ENCODE data around the gene NRP2. TPM values are rescaled to one million over a fixed set of nuclear protein-coding genes. Genes with fewer than 3 reads are reported as not detected.

NRP2 gene
- total and polyA plus RNA-seq, 4 donors, result 3.8 to 17.7 (median 12.2) TPM

DNA sequence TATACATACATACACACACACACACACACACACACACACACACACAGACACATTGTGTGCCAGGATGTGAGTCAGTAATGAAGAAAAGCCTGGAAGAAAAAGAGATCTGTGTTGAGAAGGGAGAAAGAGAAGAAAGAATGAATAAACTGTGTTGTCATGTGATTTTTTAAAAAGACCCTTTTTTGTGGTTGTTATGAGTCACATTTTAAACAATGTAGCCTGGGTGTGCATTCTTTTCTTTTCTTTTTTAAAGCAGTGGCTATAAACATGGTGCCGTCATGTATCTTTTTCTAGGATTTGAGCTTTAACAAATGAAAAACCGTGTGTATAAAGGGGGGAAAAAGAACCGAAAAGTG is 87.2 kb downstream of the NRP2 start:
- TF ChIP-seq, protein P1, sequence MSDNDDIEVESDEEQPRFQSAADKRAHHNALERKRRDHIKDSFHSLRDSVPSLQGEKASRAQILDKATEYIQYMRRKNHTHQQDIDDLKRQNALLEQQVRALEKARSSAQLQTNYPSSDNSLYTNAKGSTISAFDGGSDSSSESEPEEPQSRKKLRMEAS (IDR thresholded peaks at IDR 0.05), result no peak
- TF ChIP-seq, protein P2, sequence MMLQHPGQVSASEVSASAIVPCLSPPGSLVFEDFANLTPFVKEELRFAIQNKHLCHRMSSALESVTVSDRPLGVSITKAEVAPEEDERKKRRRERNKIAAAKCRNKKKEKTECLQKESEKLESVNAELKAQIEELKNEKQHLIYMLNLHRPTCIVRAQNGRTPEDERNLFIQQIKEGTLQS (IDR thresholded peaks at IDR 0.05), result no peak
- TF ChIP-seq, protein P3, sequence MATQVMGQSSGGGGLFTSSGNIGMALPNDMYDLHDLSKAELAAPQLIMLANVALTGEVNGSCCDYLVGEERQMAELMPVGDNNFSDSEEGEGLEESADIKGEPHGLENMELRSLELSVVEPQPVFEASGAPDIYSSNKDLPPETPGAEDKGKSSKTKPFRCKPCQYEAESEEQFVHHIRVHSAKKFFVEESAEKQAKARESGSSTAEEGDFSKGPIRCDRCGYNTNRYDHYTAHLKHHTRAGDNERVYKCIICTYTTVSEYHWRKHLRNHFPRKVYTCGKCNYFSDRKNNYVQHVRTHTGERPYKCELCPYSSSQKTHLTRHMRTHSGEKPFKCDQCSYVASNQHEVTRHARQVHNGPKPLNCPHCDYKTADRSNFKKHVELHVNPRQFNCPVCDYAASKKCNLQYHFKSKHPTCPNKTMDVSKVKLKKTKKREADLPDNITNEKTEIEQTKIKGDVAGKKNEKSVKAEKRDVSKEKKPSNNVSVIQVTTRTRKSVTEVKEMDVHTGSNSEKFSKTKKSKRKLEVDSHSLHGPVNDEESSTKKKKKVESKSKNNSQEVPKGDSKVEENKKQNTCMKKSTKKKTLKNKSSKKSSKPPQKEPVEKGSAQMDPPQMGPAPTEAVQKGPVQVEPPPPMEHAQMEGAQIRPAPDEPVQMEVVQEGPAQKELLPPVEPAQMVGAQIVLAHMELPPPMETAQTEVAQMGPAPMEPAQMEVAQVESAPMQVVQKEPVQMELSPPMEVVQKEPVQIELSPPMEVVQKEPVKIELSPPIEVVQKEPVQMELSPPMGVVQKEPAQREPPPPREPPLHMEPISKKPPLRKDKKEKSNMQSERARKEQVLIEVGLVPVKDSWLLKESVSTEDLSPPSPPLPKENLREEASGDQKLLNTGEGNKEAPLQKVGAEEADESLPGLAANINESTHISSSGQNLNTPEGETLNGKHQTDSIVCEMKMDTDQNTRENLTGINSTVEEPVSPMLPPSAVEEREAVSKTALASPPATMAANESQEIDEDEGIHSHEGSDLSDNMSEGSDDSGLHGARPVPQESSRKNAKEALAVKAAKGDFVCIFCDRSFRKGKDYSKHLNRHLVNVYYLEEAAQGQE (IDR thresholded peaks at IDR 0.05), result no peak
- no peak for TF ChIP-seq EGR1 (IDR thresholded peaks at IDR 0.05; ENCODE audit: low read depth in 2 of 2)
- no peak for TF ChIP-seq HNF4G (IDR thresholded peaks at IDR 0.05)
- TF ChIP-seq FOXA2 (IDR thresholded peaks at IDR 0.05), result no peak
- TF ChIP-seq, protein P4, sequence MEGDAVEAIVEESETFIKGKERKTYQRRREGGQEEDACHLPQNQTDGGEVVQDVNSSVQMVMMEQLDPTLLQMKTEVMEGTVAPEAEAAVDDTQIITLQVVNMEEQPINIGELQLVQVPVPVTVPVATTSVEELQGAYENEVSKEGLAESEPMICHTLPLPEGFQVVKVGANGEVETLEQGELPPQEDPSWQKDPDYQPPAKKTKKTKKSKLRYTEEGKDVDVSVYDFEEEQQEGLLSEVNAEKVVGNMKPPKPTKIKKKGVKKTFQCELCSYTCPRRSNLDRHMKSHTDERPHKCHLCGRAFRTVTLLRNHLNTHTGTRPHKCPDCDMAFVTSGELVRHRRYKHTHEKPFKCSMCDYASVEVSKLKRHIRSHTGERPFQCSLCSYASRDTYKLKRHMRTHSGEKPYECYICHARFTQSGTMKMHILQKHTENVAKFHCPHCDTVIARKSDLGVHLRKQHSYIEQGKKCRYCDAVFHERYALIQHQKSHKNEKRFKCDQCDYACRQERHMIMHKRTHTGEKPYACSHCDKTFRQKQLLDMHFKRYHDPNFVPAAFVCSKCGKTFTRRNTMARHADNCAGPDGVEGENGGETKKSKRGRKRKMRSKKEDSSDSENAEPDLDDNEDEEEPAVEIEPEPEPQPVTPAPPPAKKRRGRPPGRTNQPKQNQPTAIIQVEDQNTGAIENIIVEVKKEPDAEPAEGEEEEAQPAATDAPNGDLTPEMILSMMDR (IDR thresholded peaks at IDR 0.05; ENCODE audit: low read depth, low read length, missing input control), result no peak
- no peak for TF ChIP-seq GABPA (IDR thresholded peaks at IDR 0.05 in 1 of 2, conservative IDR thresholded peaks at IDR 0.05 in 1 of 2)
- TF ChIP-seq HNF4A (conservative IDR thresholded peaks at IDR 0.05), result no peak
- H3K4me1 ChIP-seq (ENCODE audit: control insufficient read depth in 4 of 4, insufficient read depth in 4 of 4, low read length in 3 of 4), result peaks cover 0 to 9% (median 0%) of the 10 kb centered on the region in 4 donors
- no peaks in the 10 kb centered on the region for H3K9me3 ChIP-seq (ENCODE audit: control insufficient read depth in 4 of 4, low read length in 3 of 4)
- no peak overlapping the region for H3K9ac ChIP-seq (ENCODE audit: low read depth in 1 of 2, low read length in 2 of 2)
- no peaks in the 10 kb centered on the region for H3K36me3 ChIP-seq (ENCODE audit: control insufficient read depth in 4 of 4, insufficient read depth in 3 of 4, low read depth in 1 of 4, low read length in 3 of 4)
- no peak overlapping the region for H3K4me3 ChIP-seq (ENCODE audit: low read depth in 1 of 3, low read length in 3 of 3)
- H3K27ac ChIP-seq (ENCODE audit: low read depth in 1 of 2, low read length in 2 of 2), result no peak overlapping the region
- 65% methylated on average over 3 of the region's 3 CpGs for WGBS
- peaks cover 0 to 3% (median 0%) of the 10 kb centered on the region in 4 donors for H3K27me3 ChIP-seq (ENCODE audit: control insufficient read depth in 4 of 4, insufficient read depth in 4 of 4, low read length in 3 of 4)
- DNase-seq (ENCODE audit: low spot score), result no peak

DNA sequence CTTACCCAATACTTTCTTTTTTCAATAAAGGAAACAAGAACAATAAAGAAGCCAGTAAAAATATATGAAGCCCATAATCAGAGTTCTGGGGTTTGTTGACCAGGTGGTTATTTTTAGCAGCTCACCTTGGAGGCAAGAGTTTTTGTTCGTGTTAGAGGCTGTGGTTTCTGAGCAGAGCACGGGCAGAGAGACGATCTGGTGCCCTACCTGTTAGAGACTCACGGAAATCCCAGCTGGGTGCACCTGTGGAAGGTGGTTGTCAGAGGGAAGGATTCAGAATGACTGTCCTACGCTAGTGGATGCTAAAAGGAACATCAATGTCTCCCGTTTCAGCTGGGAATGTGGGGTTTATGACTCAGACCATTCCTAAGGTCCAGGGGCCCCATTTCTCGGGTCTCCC is 87.6 kb downstream of the NRP2 start:
- Histone ChIP-seq H3K27me3 (ENCODE audit: control insufficient read depth in 4 of 4, insufficient read depth in 4 of 4, low read length in 3 of 4) (no peaks in the 10 kb centered on the region), H3K9me3 (ENCODE audit: control insufficient read depth in 4 of 4, low read length in 3 of 4) (no peaks in the 10 kb centered on the region), H3K36me3 (ENCODE audit: control insufficient read depth in 4 of 4, insufficient read depth in 3 of 4, low read depth in 1 of 4, low read length in 3 of 4) (no peaks in the 10 kb centered on the region), H3K4me1 (ENCODE audit: control insufficient read depth in 4 of 4, insufficient read depth in 4 of 4, low read length in 3 of 4) (peaks cover 0 to 9% (median 0%) of the 10 kb centered on the region in 4 donors), H3K9ac (ENCODE audit: low read depth in 1 of 2, low read length in 2 of 2) (no peak overlapping the region), H3K27ac (ENCODE audit: low read depth in 1 of 2, low read length in 2 of 2) (no peak overlapping the region), H3K4me3 (ENCODE audit: low read depth in 1 of 3, low read length in 3 of 3) (no peak overlapping the region)
- TF ChIP-seq, protein P3 (IDR thresholded peaks at IDR 0.05), result no peak
- 82% methylated on average over 7 of the region's 7 CpGs for WGBS
- DNase-seq (ENCODE audit: low spot score), result no peak
